T-cell (primary cell): ENCODE measurements around the gene SELP. TPM values are rescaled to one million over a fixed set of nuclear protein-coding genes. Genes with fewer than 3 reads are reported as not detected.

ENCODE experiments used
- ATAC-seq, 4 experiments: fragments of 200-7000 bp in 3 of 4; fragments of 150-1000 bp in 1 of 4; cut with Tn5 transposase; replicated peaks in 1 of 4; 1 replicate in 3 of 4; 2 replicates in 1 of 4; pipeline ENCODE4 v1.10.0; 2021; ENCODE audit warnings: moderate library complexity in 3 of 4, mild to moderate bottlenecking in 2 of 4, moderate number of reproducible peaks in 1 of 4
- CTCF ChIA-PET, 2 donors: fragments of 300-600 bp; sonication (Branson Sonifier 250); formaldehyde crosslinking; loops; one replicate each; lab custom pipeline; 2022; ENCODE audit warnings: antibody characterized with exemption in 2 of 2; lab: Charles Lee
- POLR2A ChIA-PET, 2 donors: fragments of 300-600 bp; sonication (Branson Sonifier 250); formaldehyde crosslinking; loops; one replicate each; lab custom pipeline; 2022; ENCODE audit warnings: antibody characterized with exemption in 2 of 2; lab: Charles Lee
- DNase-seq, 35 experiments: peaks; one replicate each; pipeline versions ENCODE4 v3.0.0 to v3.0.0-alpha.2; 2013 to 2023
- H3K27ac ChIP-seq: one replicate; pipeline ENCODE4 v1.5.1; 2013; ENCODE audit warnings: low read length
- H3K27me3 ChIP-seq, 2 experiments: replicated peaks in 1 of 2; 1 replicate in 1 of 2; 2 replicates in 1 of 2; pipeline versions ENCODE4 v1.6.1 to v1.7.0; 2013; ENCODE audit warnings: low read length in 1 of 2, mixed read lengths in 1 of 2; ENCODE audit not compliant: control insufficient read depth in 2 of 2, insufficient read depth in 2 of 2; ENCODE audit errors: extremely low read depth in 1 of 2
- H3K36me3 ChIP-seq, 2 donors: 1 replicate in 1 of 2; 2 replicates in 1 of 2; pipeline versions ENCODE4 v1.6.1 to v1.7.0; 2013; ENCODE audit warnings: low read length in 1 of 2; ENCODE audit not compliant: control insufficient read depth in 2 of 2, insufficient read depth in 1 of 2; ENCODE audit errors: extremely low read depth in 1 of 2
- H3K4me1 ChIP-seq, 2 experiments: 1 replicate in 1 of 2; 2 replicates in 1 of 2; pipeline versions ENCODE4 v1.6.1 to v1.7.0; 2013; ENCODE audit warnings: low read length in 2 of 2, mixed read lengths in 1 of 2; ENCODE audit not compliant: insufficient read depth in 2 of 2, control insufficient read depth in 1 of 2; ENCODE audit errors: extremely low read depth in 1 of 2
- H3K4me3 ChIP-seq, 2 donors: 1 replicate in 1 of 2; 2 replicates in 1 of 2; pipeline versions ENCODE4 v1.5.1 to v1.7.0; 2013; ENCODE audit warnings: mild to moderate bottlenecking in 2 of 2, low read length in 1 of 2, moderate library complexity in 1 of 2; ENCODE audit not compliant: control insufficient read depth in 1 of 2; ENCODE audit errors: extremely low read depth in 1 of 2
- H3K9me3 ChIP-seq: 2 replicates; pipeline ENCODE4 v1.7.0; 2013
- H3K27ac Mint-ChIP-seq, 2 donors: one replicate each; pipeline ENCODE4 v1.8.0; 2020 to 2021; ENCODE audit warnings: mild to moderate bottlenecking in 2 of 2, mixed read lengths in 2 of 2
- H3K27me3 Mint-ChIP-seq, 2 donors: one replicate each; pipeline ENCODE4 v1.8.0; 2021 to 2022; ENCODE audit warnings: mixed read lengths in 2 of 2
- H3K36me3 Mint-ChIP-seq: one replicate; pipeline ENCODE4 v1.8.0; 2021; ENCODE audit warnings: mixed read lengths
- H3K4me1 Mint-ChIP-seq, 3 donors: one replicate each; pipeline ENCODE4 v1.8.0; 2020 to 2022; ENCODE audit warnings: mixed read lengths in 3 of 3, mild to moderate bottlenecking in 1 of 3
- H3K4me3 Mint-ChIP-seq, 3 donors: one replicate each; pipeline ENCODE4 v1.8.0; 2020 to 2022; ENCODE audit warnings: mild to moderate bottlenecking in 3 of 3, mixed read lengths in 3 of 3, moderate library complexity in 3 of 3
- H3K9me3 Mint-ChIP-seq, 3 donors: one replicate each; pipeline ENCODE4 v1.8.0; 2020 to 2022; ENCODE audit warnings: mixed read lengths in 3 of 3
- WGBS: methylation state at CpG from one replicate; pipeline ENCODE4 v1.1.5; 2013; ENCODE audit warnings: missing lambda C conversion rate; ENCODE audit not compliant: insufficient coverage; 5-methylcytosine and 5-hydroxymethylcytosine counted together
- total RNA-seq, 35 experiments: library from RNA in 6 of 35; stranded (reverse) in 6 of 35; fragments of 120-200 nt in 1 of 35; gene quantifications; one replicate each; pipeline versions ENCODE4 v1.2.1 to v1.2.4 and lab custom pipeline; 2013 to 2026

SELP gene
- total RNA-seq, 5 donors from 2014 or later (not counting 1 experiment from before 2014, with no cell fraction given): 1.3 to 3.4 (median 1.9) TPM

GRCh38 chr1:169570172-169570574 lies 59.8 kb downstream of the SELP start:
- CTCF ChIA-PET: no interaction called here
- Histone ChIP-seq H3K36me3 (no peaks in the 10 kb centered on the region), H3K4me1 (no peaks in the 10 kb centered on the region), H3K9me3 (no peaks in the 10 kb centered on the region), H3K4me3 (no peak overlapping the region), H3K27me3 (no peaks in the 10 kb centered on the region), H3K27ac (no peak overlapping the region)
- WGBS: no CpG with 5 or more reads among the region's 1 CpG
- Mint-ChIP-seq H3K9me3 (no peaks in the 10 kb centered on the region), H3K27me3 (no peaks in the 10 kb centered on the region), H3K36me3 (peaks cover 10% of the 10 kb centered on the region), H3K4me1 (peaks cover 17 to 25% (median 22%) of the 10 kb centered on the region in 3 donors), H3K27ac (no peak overlapping the region), H3K4me3 (no peak overlapping the region)
- no peak for DNase-seq
- no peak for ATAC-seq
- POLR2A ChIA-PET: no interaction called here

DNA sequence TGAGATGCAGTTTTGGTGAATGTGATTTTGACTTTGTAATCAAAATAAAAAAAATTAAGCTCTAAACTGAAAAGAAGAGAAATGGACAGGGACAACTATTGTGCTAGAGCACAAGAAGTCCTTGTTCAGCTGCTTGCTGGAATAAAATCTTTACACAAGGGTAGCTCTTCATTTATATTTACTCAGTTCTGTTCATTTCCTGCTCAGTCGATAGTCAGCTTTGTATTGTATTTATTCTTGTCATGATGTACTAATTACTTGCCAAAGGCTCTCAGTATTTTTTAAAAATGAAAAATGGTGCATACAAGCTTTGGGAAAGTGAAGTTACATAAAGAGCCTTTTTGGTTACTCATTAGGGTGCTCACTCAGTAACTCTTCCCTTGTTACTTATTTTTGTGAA lies 61.4 kb downstream of the SELP start:
- CTCF ChIA-PET: interaction anchor here (0.6 to 1.2 kb wide), 4 partner anchors 11 to 242 kb away, joined by 3 to 4 read pairs (median 3); partner anchors contain the start of gene F5 (in 1 of the 2)
- no peak overlapping the region for H3K4me3 Mint-ChIP-seq
- H3K27me3 Mint-ChIP-seq: no peaks in the 10 kb centered on the region
- Histone ChIP-seq H3K4me1 (no peaks in the 10 kb centered on the region), H3K9me3 (no peaks in the 10 kb centered on the region), H3K36me3 (no peaks in the 10 kb centered on the region), H3K27ac (no peak overlapping the region), H3K27me3 (no peaks in the 10 kb centered on the region), H3K4me3 (no peak overlapping the region)
- H3K9me3 Mint-ChIP-seq: peaks cover 6 to 8% (median 8%) of the 10 kb centered on the region in 3 donors
- WGBS: no CpG with 5 or more reads among the region's 1 CpG
- peaks cover 22% of the 10 kb centered on the region for H3K36me3 Mint-ChIP-seq
- H3K27ac Mint-ChIP-seq: no peak overlapping the region
- no peak for ATAC-seq
- DNase-seq: no peak
- H3K4me1 Mint-ChIP-seq: peaks cover 17 to 25% (median 22%) of the 10 kb centered on the region in 3 donors
- POLR2A ChIA-PET: interaction anchor here in 1 of 2 donors (1.0 kb wide), 1 partner anchor 9 kb away, joined by 3 read pairs; no protein-coding TSS in a partner anchor

DNA sequence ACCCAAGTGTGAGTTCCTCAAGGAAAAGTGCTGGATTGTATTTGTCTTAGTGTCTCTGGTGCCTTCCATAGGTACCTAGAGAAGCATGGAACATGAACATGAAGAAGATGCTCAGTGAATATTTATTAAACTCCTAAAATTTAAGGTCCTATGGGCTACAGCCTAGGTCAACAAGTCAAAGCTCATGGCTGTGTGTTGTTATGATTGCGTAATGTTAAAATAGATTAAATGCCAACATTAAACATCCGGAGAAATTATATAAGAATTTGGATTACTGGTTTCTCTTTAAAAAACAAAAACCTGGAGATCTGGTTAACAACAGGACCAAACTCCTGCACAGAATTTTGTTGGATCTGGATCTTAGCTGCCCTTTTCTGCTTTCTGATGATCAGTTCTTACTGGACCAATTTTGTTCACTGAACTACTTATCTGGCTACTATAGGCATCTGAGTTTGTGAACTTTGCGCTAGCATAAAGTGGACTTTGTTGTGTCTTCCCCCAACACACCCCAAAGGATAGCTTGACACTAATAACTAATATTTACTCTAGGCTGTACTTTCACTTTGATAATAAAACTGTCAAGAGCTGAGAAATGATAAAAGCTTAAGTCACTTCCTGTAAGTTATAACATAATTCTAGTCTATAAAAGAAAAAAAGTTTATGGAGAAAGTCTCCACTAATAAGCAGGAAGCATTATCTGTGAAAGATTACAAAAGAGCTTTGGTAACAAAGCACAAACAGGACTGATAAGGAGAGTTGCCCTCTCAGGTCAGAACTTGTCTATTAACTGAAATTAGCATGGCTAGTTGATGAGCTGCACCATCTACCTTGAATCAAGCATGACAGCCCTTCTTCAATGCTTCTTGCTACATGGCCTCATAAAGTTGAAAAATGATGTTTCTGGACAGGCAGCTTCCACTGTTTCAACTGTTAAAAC lies 64.3 kb downstream of the SELP start:
- Histone ChIP-seq H3K4me3 (no peak overlapping the region), H3K27ac (no peak overlapping the region), H3K9me3 (no peaks in the 10 kb centered on the region), H3K4me1 (no peaks in the 10 kb centered on the region), H3K27me3 (no peaks in the 10 kb centered on the region), H3K36me3 (no peaks in the 10 kb centered on the region)
- Mint-ChIP-seq H3K4me3 (no peak overlapping the region), H3K27ac (peak overlapping the region; percentile 3 to 24), H3K27me3 (no peaks in the 10 kb centered on the region), H3K36me3 (peaks cover 13% of the 10 kb centered on the region), H3K4me1 (peaks cover 7 to 9% (median 8%) of the 10 kb centered on the region in 3 donors), H3K9me3 (peaks cover 6 to 14% (median 8%) of the 10 kb centered on the region in 3 donors)
- ChIA-PET POLR2A (no interaction called here), CTCF (interaction anchor here in 1 of 2 donors (0.5 to 0.9 kb wide), 4 partner anchors 13 to 146 kb away, joined by 3 to 4 read pairs (median 3); no protein-coding TSS in a partner anchor)
- DNase-seq (no peak), ATAC-seq (no peak)
- WGBS: no CpG with 5 or more reads among the region's 3 CpGs

DNA sequence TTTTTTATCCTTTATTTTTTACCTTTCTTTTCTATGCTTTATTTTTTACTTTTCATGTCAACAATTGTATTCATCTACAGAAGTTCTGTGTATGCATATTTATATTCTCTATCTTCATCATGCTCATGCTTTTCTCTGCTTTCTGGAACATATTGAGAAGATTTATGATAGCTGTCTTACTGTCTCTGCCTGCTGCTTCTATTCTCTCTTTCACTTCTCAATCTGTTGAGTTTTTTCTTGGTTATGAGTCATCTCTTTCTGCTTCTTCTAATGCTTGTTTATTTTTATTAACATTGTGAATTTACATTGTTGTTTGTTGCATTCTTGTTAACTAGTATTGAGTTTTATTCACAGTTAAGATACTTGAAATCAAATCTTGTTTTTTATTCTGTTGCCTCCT lies 66.3 kb downstream of the SELP start:
- Mint-ChIP-seq H3K27ac (no peak overlapping the region), H3K36me3 (peaks cover 13% of the 10 kb centered on the region), H3K27me3 (no peaks in the 10 kb centered on the region), H3K4me3 (no peak overlapping the region), H3K9me3 (peaks cover 6 to 14% (median 8%) of the 10 kb centered on the region in 3 donors), H3K4me1 (peaks cover 7 to 10% (median 8%) of the 10 kb centered on the region in 3 donors)
- ChIA-PET CTCF (no interaction called here), POLR2A (no interaction called here)
- no peak overlapping the region for H3K4me3 ChIP-seq
- H3K9me3 ChIP-seq: no peaks in the 10 kb centered on the region
- no peaks in the 10 kb centered on the region for H3K27me3 ChIP-seq
- ATAC-seq (no peak), DNase-seq (no peak)
- no peak overlapping the region for H3K27ac ChIP-seq
- H3K36me3 ChIP-seq: no peaks in the 10 kb centered on the region
- H3K4me1 ChIP-seq: no peaks in the 10 kb centered on the region

DNA sequence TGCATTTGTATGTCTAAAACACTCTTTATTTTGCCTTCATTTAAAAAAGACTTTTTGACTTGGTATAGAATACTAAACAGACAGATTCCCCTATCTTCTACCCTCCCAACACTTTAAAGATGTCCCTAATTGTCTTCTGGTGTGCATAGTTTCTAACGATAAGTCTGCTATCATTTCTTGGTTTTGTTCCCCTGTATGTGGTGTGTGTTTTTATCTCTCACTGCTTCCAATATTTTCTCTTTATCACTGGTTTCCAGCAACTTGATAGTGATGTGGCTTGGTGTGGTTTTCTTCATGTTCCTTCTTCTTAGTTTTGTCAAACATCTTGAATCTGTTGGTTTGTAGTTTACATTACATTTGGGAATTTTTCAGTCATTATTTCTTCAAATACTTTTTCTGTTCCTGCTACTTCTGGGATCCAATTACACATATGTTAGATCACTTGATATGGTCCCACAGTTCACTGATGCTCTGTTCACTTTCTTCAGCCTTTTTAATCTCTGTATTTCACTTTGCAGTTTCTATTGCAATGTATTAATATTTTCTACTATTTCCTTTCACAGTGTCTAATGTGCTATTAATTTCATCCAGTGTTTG lies 66.8 kb downstream of the SELP start:
- Mint-ChIP-seq H3K36me3 (peaks cover 13% of the 10 kb centered on the region), H3K27me3 (no peaks in the 10 kb centered on the region), H3K4me1 (peaks cover 7 to 11% (median 8%) of the 10 kb centered on the region in 3 donors), H3K4me3 (no peak overlapping the region), H3K9me3 (peaks cover 6 to 14% (median 8%) of the 10 kb centered on the region in 3 donors), H3K27ac (no peak overlapping the region)
- ATAC-seq (no peak), DNase-seq (no peak)
- Histone ChIP-seq H3K27ac (no peak overlapping the region), H3K27me3 (no peaks in the 10 kb centered on the region), H3K9me3 (no peaks in the 10 kb centered on the region), H3K4me3 (no peak overlapping the region), H3K4me1 (no peaks in the 10 kb centered on the region), H3K36me3 (no peaks in the 10 kb centered on the region)
- CTCF ChIA-PET: no interaction called here
- POLR2A ChIA-PET: no interaction called here
- no CpG with 5 or more reads among the region's 1 CpG for WGBS

DNA sequence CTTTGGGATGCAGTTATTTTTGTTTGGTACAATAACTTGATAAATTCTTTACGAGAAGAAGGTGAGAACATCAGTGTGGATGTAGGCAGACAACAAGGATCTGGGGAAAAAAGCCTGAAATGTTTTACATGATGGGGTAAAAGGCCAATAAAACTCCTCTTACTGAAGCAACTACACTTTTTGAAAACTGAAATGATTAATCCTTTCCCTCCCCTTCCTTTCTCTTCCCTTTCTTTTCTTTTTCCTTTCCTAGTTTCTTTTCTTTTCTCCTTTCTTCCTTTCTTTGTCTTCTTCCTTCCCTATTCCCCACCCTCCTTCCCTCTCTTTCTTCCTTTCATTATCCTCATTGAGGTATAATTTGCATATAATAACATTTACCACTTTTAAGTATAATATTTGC lies 68.2 kb downstream of the SELP start:
- no peak overlapping the region for H3K4me3 ChIP-seq

More for the DNA sequence above, 68.2 kb downstream of the SELP start:
- H3K9me3 ChIP-seq: no peaks in the 10 kb centered on the region
- ATAC-seq: no peak
- no peak overlapping the region for H3K4me3 Mint-ChIP-seq
- no peaks in the 10 kb centered on the region for H3K36me3 ChIP-seq
- no peaks in the 10 kb centered on the region for H3K27me3 Mint-ChIP-seq
- WGBS: no CpG with 5 or more reads among the region's 1 CpG
- no peak overlapping the region for H3K27ac ChIP-seq
- POLR2A ChIA-PET: interaction anchor here in 1 of 2 donors (0.9 kb wide), 1 partner anchor 858 kb away, joined by 3 read pairs; no protein-coding TSS in a partner anchor
- H3K27ac Mint-ChIP-seq: no peak overlapping the region
- no peaks in the 10 kb centered on the region for H3K4me1 ChIP-seq
- peaks cover 13% of the 10 kb centered on the region for H3K36me3 Mint-ChIP-seq
- no peaks in the 10 kb centered on the region for H3K27me3 ChIP-seq
- CTCF ChIA-PET: interaction anchor here in 1 of 2 donors (0.6 kb wide), 1 partner anchor 11 kb away, joined by 3 read pairs; no protein-coding TSS in a partner anchor
- peaks cover 7 to 11% (median 8%) of the 10 kb centered on the region in 3 donors for H3K4me1 Mint-ChIP-seq
- H3K9me3 Mint-ChIP-seq: peaks cover 6 to 14% (median 8%) of the 10 kb centered on the region in 3 donors
- DNase-seq: no peak
